ENCODE results near the gene LCN10. TPM values are rescaled to one million over a fixed set of nuclear protein-coding genes. Genes with fewer than 3 reads are reported as not detected.

The LCN10 gene
- total and polyA plus RNA-seq, 2 of the 13 experiments (the other 11 are each of a cell fraction or from before 2014, with no cell fraction given): 0.53 to 0.61 TPM

GRCh38 chr9:136728548-136729123 is 14.1 kb downstream of the LCN10 start (continued):
- TF ChIP-seq UBTF (CRISPR knock-in tag; IDR thresholded peaks at IDR 0.05) (peak; percentile 93), SRSF1 (optimal IDR thresholded peaks at IDR 0.05; ENCODE audit: low read depth, low read length) (peak; percentile 66), FOXK1 (CRISPR knock-in tag; IDR thresholded peaks at IDR 0.05; ENCODE audit: borderline replicate concordance, low read depth) (peak; percentile 11; the same call in 1 of the 2 replicates), GABPB1 (CRISPR knock-in tag; IDR thresholded peaks at IDR 0.05) (peak; percentile 10; the same call in 1 of the 2 replicates), TBP (CRISPR knock-in tag; IDR thresholded peaks at IDR 0.05) (no peak), ZNF563 (CRISPR knock-in tag; IDR thresholded peaks at IDR 0.05) (no peak; the same call in 1 of the 2 replicates), ZGPAT (CRISPR knock-in tag; IDR thresholded peaks at IDR 0.05) (peak; percentile 9; the same call in 1 of the 2 replicates), ZNF788 (CRISPR knock-in tag; IDR thresholded peaks at IDR 0.05; ENCODE audit: borderline replicate concordance) (peak; percentile 70; the same call in 1 of the 2 replicates), PCBP1 (IDR thresholded peaks at IDR 0.05; ENCODE audit: borderline replicate concordance, low read depth, low read length) (no peak), IKZF4 (CRISPR knock-in tag; IDR thresholded peaks at IDR 0.05; ENCODE audit: borderline replicate concordance, low read depth, not compliant biosample characterization) (peak; percentile 49), XRCC5 (optimal IDR thresholded peaks at IDR 0.05; ENCODE audit: low read length) (peak; percentile 3), EED (CRISPR knock-in tag; IDR thresholded peaks at IDR 0.05) (no peak), KIAA2018 (CRISPR knock-in tag; IDR thresholded peaks at IDR 0.05; ENCODE audit: borderline replicate concordance) (peak; percentile 52; the same call in 1 of the 2 replicates), ZNF883 (CRISPR knock-in tag; IDR thresholded peaks at IDR 0.05; ENCODE audit: not compliant biosample characterization) (peak; percentile 77)
- TF ChIP-seq, protein P1, sequence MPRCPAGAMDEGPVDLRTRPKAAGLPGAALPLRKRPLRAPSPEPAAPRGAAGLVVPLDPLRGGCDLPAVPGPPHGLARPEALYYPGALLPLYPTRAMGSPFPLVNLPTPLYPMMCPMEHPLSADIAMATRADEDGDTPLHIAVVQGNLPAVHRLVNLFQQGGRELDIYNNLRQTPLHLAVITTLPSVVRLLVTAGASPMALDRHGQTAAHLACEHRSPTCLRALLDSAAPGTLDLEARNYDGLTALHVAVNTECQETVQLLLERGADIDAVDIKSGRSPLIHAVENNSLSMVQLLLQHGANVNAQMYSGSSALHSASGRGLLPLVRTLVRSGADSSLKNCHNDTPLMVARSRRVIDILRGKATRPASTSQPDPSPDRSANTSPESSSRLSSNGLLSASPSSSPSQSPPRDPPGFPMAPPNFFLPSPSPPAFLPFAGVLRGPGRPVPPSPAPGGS (CRISPR knock-in tag; IDR thresholded peaks at IDR 0.05): peak; percentile 90
